NCI-H128 (cell line): Measurements from ENCODE around the gene SWT1.
"Not testable (repeated sequence)": the region's sequence is repeated elsewhere in the genome, so short reads cannot be mapped to it uniquely, and the experiment has no call there.

Source experiments
- DNase-seq: peaks from one replicate; lab custom pipeline; 2025; ENCODE audit not compliant: unreplicated experiment; lab: John Stamatoyannopoulos, UW

SWT1 gene

DNA sequence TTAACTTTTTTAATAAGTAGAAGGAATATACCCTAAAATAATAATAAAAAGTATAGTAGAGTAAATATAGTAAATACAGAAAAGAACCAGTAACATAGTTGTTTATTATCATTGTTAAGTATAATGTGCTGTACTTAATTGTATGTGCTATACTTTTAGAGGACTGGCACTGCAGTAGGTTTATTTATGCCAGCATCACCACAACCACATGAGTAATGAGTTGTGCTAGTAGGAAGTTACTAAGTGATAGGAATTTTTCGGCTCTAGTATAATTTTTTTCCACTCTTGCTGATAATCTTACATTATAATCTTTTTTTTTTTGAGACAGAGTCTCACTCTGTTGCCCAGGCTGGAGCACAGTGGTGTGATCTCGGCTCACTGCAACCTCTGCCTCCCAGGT is 88.5 kb downstream of the SWT1 start:
- DNase-seq = no peak

DNA sequence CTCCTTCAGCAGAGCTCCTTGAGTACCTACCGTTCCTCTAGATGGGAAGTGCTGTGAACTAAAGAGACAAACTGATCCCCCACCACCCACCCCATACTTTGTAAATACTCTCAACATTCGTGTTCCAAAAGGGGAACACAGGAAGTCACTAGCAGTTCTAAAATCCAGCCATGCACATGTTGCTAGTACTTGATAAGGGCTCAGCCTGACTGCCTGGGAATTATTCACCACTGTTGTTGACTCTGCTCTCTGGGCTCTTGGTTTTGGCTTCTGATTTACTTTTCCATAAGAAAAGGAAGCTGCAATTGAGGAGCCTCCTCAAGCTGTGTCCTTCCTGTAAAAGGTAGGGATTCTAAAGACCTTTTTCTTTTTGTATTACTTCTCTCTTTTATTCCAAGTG is 92.6 kb downstream of the SWT1 start:
- DNase-seq = no peak

DNA sequence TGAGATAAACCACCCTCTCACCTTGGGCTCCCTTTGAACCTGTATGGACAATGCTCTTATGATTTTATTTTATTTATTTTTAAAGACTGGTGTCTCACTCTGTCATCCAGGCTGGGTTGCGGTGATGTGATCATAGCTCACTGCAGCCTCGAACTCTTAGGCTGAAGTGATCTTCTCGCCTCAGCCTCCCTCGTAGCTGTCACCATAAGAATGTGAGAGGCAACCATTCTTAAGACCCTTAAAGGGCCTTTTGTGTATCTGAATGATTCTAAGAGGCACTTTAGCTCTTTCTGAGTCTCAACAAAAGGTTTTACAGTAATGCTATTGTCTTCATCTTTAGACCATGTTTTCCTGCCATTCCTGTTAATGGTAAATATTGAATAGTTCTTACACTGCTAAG is 93.1 kb downstream of the SWT1 start:
- no peak for DNase-seq

- DNase-seq = not testable (repeated sequence)
Observed at GRCh38 chr1:185251928-185252327, 95.0 kb downstream of the SWT1 start.

GRCh38 chr1:185252404-185252803 is 95.4 kb downstream of the SWT1 start:
- DNase-seq = not testable (repeated sequence)

- not testable (repeated sequence) for DNase-seq
Observed at GRCh38 chr1:185255595-185255994, 98.6 kb downstream of the SWT1 start.

DNA sequence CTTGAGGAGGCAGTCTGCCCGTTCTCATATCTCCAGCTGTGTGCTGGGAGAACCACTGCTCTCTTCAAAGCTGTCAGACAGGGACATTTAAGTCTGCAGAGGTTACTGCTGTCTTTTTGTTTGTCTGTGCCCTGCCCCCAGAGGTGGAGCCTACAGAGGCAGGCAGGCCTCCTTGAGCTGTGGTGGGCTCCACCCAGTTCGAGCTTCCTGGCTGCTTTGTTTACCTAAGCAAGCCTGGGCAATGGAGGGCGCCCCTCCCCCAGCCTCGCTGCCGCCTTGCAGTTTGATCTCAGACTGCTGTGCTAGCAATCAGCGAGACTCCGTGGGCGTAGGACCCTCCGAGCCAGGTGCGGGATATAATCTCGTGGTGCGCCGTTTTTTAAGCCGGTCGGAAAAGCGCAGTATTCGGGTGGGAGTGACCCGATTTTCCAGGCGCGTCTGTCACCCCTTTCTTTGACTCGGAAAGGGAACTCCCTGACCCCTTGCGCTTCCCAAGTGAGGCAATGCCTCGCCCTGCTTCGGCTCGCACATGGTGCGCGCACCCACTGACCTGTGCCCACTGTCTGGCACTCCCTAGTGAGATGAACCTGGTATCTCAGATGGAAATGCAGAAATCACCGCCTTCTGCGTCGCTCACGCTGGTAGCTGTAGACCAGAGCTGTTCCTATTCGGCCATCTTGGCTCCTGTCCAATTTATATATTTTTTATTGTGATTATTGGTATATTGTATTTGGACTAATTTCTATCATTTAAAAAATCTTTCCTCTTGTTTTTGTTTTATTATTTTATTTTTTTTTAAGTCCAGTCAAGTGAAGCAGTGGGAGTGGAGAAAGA is 100.4 kb downstream of the SWT1 start:
- not testable (repeated sequence) for DNase-seq

GRCh38 chr1:185257950-185258208 is 100.9 kb downstream of the SWT1 start:
- no peak for DNase-seq

GRCh38 chr1:185258676-185259075 is 101.7 kb downstream of the SWT1 start:
- no peak for DNase-seq

DNA sequence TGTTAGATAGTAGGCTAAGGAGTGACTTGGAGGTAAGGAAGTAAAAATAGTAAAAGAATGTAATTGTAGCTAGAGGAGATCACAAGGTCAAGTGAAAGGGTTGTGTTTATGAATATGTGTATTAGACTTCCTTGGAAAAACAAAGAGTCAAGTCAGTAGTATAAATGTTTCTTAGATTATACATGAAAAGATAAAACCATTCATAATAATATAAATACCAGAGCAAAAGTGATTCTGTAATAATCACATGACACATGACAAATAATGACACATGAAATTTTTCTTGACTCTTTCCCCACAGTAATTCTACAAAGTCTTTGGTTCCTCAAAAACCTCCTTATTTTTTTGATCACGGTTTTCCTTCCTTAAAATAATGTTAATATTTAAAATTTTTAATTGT is 103.6 kb downstream of the SWT1 start:
- DNase-seq = no peak

- DNase-seq = no peak
Observed at GRCh38 chr1:185262151-185262550, 105.2 kb downstream of the SWT1 start.

GRCh38 chr1:185263292-185263691 is 106.3 kb downstream of the SWT1 start:
- DNase-seq = no peak

DNA sequence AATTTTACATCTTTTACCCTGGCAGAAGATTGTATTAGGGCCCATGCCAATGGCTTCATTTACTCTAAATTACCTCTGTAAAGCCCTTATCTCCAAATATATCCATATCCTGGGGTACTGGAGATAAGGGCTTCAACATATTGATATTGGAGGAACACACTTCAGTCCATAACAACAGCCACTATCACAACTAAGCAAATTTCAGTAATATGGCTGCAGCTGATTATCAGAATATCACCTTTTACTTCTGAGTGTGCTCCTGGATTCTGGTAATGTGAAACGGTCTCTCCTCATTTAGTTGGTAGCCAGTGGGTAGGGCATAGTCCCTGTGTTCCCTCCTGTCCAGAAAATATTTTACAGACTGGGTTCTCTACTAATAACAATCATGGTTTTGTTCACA is 106.8 kb downstream of the SWT1 start:
- no peak for DNase-seq

GRCh38 chr1:185265314-185265713 is 108.3 kb downstream of the SWT1 start:
- DNase-seq = no peak

- no peak for DNase-seq
Observed at GRCh38 chr1:185267301-185267700, 110.3 kb downstream of the SWT1 start.

- DNase-seq = no peak
Observed at GRCh38 chr1:185267701-185268100, 110.7 kb downstream of the SWT1 start.

DNA sequence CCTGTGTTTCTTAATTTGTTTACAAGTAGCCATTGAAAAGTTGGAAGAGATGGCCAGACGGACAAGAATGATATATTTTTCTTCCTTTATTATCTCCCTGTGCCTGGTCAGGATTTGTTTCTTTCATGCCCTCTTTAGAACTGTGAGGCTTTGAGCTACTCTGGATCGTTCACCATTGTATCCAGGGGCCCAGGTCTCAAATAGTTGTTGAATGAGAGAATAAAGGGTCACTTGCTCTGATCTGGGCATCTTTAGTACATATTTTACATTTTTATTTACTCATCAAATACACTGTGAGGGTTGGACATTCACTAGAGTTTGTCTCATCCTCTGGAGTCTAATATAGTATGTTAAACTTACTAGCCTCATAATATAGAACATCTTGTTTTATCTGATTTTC is 111.4 kb downstream of the SWT1 start:
- DNase-seq = no peak

DNA sequence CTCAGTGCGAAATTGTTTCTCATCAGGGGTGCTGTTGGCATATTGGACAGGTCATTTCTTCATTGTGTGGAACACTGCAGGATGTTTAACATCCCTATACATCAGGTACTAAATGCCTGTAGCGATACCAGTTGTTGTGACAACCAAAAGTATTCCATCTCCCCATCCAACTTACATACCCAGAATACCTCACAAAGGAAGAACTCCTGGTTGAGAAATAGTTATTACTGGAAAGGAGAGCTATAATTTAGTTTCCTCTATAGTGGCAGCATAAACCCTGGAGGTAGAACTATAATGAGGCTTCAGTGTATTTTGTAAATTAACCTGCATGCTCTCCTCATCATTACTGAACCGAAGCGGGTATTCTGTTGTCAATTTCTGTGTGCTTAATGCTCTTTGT is 115.0 kb downstream of the SWT1 start:
- no peak for DNase-seq

DNA sequence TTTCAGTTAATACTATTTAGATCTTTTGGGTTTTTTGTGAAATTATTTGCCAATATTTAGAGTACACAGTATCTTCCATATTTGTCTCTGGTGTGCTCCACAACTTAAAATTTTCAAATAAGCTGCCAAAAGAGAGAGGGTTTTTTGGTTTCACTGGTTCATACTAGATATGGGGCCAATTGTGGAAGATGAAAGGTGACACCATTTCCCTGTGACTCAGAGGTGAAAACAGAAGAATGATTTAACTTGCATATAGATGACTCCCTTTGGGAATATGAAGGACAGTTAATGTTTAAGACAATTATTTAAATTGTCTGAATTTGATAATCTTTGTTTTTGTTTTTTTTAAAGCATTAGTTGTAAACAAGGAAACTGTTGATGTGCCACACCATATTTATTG is 122.6 kb downstream of the SWT1 start:
- no peak for DNase-seq

- no peak for DNase-seq
Observed at GRCh38 chr1:185280589-185280988, 123.6 kb downstream of the SWT1 start.

DNA sequence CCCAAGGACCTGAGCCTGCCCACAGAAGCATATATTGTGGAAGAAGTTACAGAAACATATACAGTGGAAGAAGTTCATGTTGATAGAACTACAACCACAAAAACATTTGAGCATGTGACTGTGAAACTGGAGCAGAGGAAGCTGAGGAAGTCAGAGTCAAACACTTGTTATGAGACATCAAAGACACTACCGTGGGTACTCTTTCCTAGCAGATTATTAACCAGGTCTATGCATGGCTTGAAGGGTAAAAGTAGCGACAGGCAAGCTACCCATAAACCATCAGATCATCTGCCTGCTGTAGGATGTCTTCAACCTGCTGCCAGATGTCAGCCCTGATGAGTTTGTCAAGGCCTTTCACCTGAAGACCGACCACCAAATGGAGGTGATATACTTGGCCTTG is 124.3 kb downstream of the SWT1 start:
- no peak for DNase-seq

GRCh38 chr1:185284116-185284515 is 127.1 kb downstream of the SWT1 start:
- no peak for DNase-seq

DNA sequence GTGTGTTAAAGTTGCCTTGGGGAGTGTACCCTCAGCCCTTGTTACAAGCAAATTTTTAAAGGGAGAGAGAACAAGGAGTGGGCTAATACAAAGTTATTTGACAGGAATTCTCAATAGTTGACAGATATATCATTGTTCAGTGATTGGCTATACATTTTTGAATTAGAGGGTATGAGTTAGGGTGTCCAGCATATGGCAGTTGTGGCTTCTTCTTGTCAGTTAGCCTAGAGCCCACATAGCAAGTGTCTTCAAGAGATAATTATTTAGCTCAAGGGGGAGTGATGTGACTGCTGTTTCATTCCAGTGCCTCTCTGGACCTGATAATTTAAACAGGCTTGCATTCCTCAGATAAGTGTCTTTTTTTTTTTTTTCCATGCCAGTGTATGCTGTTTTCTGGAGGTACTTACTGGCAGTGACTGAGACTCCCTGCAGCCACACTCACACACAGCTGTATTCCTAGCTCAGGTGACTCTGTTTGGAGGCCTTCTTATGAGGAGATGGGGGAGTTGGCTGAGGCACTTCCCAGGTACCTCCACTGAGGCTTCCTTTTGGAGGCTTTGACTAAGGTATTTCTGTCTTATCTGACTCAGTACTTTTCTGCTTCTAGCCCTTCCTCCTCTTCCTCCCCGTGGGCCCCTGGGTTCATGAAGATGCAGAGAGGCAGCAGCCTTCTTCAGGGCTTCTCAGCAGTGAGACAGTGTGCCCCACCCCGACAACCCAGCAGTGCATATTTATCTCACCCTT is 127.7 kb downstream of the SWT1 start:
- DNase-seq = no peak
